Measurements from ENCODE around the gene PTH1R.

PTH1R gene

DNA sequence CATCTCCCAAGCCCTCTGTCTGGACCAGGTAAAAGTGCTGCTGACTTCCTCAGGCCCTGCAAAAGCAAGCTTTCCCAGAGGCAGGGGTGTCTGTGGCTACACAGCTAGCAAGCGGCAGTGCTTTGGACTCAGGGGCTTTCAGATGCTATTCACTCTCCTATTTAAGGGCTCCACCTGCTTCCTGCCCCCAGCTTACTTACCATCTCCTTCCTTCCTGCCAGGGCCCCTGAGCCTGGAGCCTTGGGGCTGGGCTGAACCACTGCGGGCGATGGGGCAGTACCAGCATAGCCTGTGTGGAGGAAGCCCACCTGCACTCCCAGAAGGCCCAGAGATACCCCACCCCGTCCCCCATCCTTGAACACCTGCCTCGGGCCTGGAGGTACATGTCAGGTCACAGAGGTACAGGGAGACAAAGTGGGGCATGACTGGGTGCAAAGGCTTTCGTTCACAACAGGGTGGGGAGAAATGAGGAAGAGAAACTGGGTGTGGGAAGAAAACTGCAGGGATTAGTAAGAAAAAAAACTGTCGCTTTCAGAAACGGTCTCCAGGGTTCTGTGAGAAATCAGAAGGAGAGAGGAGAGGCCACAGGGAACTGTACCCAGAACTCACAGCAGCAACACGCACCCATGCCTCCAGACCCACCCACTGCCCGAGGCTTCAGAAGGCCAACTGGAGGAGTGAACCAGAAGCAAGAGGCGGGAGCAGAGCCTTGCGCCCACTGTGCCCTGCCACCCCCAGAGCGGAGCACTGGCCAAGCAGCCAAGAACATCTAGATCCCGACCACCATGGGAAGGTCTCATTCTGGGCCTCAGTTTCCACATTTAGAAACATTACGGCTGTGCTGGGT is 49.6 kb downstream of the PTH1R start:
- in situ Hi-C loops (cut with MboI; ENCODE audit: low sequenced_read_pairs), result no loop called here

GRCh38 chr3:46927718-46928073 is 50.2 kb downstream of the PTH1R start:
- in situ Hi-C loops (cut with MboI; ENCODE audit: low sequenced_read_pairs), result no loop called here

- in situ Hi-C loops (cut with MboI; ENCODE audit: low sequenced_read_pairs), result no loop called here
Observed at GRCh38 chr3:46928282-46928681, 50.8 kb downstream of the PTH1R start.

DNA sequence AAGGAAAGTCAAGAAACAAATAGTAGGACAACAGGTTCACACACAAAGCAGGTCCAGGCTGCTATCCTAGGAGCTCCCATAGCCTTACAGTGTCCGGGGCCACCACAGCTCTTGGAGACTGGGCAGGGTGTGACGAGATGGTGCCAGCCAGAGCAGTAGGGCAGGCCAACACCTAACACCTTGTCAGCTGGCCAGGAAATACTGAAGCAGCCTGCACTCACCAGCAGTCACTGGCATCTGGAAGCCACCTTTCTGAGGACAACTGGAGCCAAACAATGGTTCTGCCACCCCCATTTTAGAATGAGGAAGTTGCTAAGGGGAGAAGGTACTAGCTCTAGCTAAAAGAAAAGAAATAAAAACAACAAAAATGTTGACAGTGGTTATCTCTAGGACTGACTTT is 51.8 kb downstream of the PTH1R start:
- in situ Hi-C loops (cut with MboI; ENCODE audit: low sequenced_read_pairs), result no loop called here

- in situ Hi-C loops (cut with MboI; ENCODE audit: low sequenced_read_pairs), result no loop called here
Observed at GRCh38 chr3:46930166-46930944, 52.8 kb downstream of the PTH1R start.

- in situ Hi-C loops (cut with MboI; ENCODE audit: low sequenced_read_pairs), result no loop called here
Observed at GRCh38 chr3:46930945-46931403, 53.5 kb downstream of the PTH1R start.

- in situ Hi-C loops (cut with MboI; ENCODE audit: low sequenced_read_pairs), result no loop called here
Observed at GRCh38 chr3:46931631-46932331, 54.3 kb downstream of the PTH1R start.

DNA sequence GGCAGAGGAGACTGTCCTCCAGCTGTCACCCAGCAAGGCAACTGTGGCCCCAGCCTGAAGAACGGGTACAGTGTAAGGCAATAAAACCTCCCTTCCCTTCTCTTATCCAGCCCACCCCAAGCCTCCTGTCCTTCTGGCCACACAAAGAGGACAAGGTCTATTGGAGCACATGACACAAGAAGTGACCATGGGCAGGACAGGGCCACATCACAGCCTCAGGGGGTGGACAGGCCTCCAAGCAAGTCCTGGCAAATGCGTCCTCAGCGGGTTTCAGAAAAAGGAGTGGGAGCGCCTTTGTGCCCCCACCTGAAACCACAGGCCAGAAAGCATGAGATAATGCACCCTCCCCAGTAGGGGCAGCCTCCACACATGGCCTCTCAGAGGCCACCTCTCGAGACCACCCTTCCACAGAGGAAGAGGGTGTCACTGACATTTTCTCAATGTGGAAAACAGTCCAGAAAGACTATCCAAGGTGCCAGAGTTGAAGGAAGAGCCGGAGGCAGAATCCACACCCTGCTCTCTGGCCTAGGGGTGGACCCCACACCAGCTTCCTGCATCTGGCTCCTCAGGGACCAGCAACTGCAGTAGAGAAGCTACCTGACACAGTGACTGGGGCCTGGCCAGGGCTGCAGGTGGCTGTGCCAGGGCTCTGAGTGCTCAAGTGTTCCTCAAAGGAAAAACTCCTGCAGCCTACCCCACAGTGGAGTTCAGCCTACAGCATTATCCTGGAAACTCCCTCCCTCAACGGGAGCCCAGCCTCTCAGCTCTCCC is 55.1 kb downstream of the PTH1R start:
- in situ Hi-C loops (cut with MboI; ENCODE audit: low sequenced_read_pairs), result no loop called here

DNA sequence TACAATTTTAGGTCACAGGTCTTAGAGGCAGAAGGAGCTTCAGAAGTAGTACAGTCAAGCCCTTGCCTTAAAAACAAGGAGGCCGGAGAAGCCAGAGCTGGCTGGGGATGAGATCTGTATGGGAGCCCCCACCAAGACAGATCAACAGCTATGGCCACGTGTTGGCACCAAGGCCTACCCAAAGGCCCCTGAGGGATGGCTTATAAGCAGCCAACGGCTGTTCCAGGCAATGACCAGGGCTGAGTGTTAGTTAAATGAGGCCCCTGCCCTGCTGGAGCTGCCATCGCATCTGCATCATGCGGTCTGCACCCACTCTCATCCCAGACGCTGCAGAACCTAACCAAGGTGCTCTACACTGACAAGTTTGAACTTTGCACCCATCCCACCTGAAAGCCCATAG is 55.7 kb downstream of the PTH1R start:
- in situ Hi-C loops (cut with MboI; ENCODE audit: low sequenced_read_pairs), result no loop called here

- in situ Hi-C loops (cut with MboI; ENCODE audit: low sequenced_read_pairs), result no loop called here
Observed at GRCh38 chr3:46934072-46934471, 56.6 kb downstream of the PTH1R start.

DNA sequence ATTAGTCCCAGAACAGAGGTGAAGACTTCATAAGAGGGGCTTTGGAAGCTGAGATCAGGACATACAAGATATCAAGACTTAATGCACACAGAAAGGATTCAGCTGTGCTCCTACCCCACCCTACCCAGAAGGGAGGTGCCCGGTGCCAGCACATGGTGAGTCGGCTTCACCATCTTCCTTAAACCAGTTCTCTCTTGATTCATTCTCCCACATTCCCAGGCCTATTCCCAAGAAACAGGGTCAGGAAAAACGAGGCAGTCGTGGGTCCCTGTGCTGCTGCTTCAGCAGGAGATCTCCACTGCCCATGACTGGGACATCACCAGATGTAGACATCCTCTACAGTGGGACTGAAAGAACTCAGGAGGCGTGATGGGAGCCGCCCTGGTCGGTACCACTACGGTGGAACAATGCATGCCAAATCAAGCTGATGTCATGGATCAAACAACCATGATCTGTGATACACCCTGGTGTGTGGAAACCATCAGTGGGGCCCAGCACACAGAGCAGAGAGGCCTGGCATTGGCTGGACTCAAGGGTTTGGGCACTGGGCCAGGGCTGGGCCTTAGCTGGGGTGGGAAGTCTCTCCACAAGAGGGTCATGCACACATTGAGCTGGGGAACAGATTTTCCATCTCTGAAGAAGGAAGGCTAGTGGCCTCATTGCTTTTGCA is 57.1 kb downstream of the PTH1R start:
- in situ Hi-C loops (cut with MboI; ENCODE audit: low sequenced_read_pairs), result no loop called here

DNA sequence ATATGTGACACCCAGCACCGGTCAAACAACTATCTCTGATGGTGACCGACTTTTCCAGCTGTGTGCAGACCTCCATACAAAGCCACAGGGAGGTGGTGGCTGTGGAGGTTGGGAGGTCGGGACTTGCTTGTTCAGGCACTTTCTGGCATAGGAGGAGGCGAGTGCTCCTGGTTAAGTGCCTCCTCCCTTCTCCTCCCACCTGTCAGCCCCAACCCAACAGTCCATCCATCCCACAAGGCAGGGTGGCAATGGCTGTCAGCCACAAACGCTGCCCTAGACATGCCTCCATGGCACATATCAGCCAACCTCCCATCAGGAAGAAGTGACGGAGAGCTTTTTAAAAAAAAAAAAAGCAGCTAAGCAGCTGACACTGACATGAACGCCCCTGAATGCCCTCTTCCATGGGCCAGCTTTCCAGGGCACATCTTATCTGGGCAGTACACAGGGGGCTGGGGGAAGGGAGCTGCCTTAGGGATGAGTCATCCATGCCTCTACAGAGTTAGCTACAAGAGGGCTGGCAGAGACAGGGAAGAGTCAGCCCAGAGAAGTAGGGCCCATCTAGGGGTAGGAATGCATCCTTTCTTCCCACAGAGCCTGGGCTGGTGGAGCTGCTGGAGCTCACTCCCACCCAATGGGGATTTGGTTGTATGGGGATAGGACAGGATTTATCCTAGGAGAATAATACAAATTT is 57.8 kb downstream of the PTH1R start:
- in situ Hi-C loops (cut with MboI; ENCODE audit: low sequenced_read_pairs), result no loop called here

- in situ Hi-C loops (cut with MboI; ENCODE audit: low sequenced_read_pairs), result no loop called here
Observed at GRCh38 chr3:46935989-46936558, 58.6 kb downstream of the PTH1R start.

- in situ Hi-C loops (cut with MboI; ENCODE audit: low sequenced_read_pairs), result no loop called here
Observed at GRCh38 chr3:46936733-46937250, 59.3 kb downstream of the PTH1R start.

DNA sequence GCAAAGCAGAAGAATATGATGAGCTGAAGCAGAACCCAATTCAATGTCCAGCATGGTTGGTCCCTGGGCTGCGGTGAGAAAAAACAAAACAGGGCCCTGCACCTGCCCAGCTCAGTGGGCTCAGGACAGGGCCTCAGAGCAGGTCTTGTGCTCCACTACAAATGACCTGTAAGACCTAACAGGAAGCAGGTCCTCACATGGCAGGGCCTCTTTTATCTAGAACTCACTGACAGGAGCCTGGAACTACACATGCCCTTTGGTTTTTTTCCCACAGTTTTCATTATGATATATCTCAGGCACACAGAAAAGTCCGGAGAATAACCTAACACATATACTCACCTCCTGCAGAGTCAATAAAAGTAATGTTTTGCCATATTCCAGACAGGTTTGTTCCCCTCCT is 60.6 kb downstream of the PTH1R start:
- in situ Hi-C loops (cut with MboI; ENCODE audit: low sequenced_read_pairs), result no loop called here

GRCh38 chr3:46939578-46940445 is 62.3 kb downstream of the PTH1R start:
- in situ Hi-C loops (cut with MboI; ENCODE audit: low sequenced_read_pairs), result no loop called here

GRCh38 chr3:46942076-46942475 is 64.6 kb downstream of the PTH1R start:
- in situ Hi-C loops (cut with MboI; ENCODE audit: low sequenced_read_pairs), result no loop called here

Measured in HL-60/S4 treated with retinoic acid at 250 ng/mL for 4 days and 3 days (cell line).